Measurements from ENCODE around the gene YY1AP1.

DNA sequence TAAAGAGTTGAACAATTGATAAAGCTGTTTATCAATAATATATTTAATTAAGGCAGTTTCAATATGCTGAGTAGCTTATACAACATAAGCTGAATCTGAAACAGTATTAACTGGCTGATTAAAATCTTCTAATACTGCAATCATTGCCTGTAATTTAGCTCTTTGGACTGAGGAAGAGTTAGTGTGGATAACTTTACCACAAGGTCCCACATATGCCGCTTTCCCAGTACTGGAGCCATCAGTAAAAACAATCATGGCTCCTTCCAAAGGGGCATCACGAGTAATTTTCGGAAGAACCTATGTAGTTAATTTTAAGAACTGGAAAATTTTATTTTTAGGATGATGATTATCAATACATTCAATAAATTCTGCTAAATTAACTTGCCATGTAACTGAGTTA lies 7.0 kb upstream of the YY1AP1 start:
- TF ChIP-seq, protein P1, sequence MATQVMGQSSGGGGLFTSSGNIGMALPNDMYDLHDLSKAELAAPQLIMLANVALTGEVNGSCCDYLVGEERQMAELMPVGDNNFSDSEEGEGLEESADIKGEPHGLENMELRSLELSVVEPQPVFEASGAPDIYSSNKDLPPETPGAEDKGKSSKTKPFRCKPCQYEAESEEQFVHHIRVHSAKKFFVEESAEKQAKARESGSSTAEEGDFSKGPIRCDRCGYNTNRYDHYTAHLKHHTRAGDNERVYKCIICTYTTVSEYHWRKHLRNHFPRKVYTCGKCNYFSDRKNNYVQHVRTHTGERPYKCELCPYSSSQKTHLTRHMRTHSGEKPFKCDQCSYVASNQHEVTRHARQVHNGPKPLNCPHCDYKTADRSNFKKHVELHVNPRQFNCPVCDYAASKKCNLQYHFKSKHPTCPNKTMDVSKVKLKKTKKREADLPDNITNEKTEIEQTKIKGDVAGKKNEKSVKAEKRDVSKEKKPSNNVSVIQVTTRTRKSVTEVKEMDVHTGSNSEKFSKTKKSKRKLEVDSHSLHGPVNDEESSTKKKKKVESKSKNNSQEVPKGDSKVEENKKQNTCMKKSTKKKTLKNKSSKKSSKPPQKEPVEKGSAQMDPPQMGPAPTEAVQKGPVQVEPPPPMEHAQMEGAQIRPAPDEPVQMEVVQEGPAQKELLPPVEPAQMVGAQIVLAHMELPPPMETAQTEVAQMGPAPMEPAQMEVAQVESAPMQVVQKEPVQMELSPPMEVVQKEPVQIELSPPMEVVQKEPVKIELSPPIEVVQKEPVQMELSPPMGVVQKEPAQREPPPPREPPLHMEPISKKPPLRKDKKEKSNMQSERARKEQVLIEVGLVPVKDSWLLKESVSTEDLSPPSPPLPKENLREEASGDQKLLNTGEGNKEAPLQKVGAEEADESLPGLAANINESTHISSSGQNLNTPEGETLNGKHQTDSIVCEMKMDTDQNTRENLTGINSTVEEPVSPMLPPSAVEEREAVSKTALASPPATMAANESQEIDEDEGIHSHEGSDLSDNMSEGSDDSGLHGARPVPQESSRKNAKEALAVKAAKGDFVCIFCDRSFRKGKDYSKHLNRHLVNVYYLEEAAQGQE (IDR thresholded peaks at IDR 0.05; ENCODE audit: insufficient read depth in 1 of 2, low read depth in 2 of 2, low read length in 2 of 2), result no peak
- TF ChIP-seq TAF1 (IDR thresholded peaks at IDR 0.05; ENCODE audit: borderline replicate concordance, insufficient read depth, low read length) (no peak), POLR2AphosphoS5 (IDR thresholded peaks at IDR 0.05; ENCODE audit: low read depth, low read length) (no peak)
